GM18520 (cell line): Measurements from ENCODE around the gene AASDHPPT.

Experiments used
- ATAC-seq: cut with Tn5 transposase; IDR thresholded peaks from one replicate; pipeline ENCODE4 v1.9.1; 2021; ENCODE audit not compliant: unreplicated experiment

Gene AASDHPPT

DNA sequence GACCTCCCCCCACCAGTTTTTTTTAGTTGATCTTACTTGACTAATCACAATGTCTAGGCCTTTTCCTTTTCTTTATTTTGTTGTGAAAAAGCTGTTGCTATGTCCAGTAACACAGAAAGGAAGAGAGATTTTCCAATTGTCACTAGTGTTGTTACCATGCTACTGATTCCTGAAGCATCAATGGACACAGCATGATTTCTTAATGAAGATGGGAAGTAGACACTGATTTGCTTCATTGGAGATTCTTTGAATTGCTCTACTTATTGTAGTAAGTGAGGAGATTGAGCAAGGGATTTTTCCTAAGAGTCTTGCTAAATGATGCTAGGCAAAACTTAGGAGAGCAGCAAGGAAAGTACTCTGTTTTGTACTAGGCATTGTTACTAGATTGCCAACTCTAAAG is 4.6 kb downstream of the AASDHPPT start:
- no peak for ATAC-seq

DNA sequence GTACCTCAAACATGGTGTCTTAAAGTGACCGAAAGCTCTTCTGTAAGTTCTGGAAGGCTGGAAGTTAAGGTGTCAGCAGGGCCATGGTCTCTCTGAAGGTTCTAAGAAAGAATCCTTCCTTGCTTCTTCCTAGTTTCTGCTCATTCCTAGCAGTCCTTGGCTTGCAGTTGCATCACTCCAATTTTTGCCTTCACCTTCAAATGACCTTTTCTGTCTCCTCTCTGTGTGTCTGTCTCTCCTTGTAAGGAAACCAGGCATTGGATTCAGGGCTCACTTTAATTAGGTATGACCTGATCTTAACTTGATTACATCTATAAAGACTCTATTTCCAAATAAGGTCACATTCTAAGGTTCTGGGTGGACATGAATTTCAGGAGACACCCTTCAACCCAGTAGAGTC is 8.7 kb downstream of the AASDHPPT start:
- ATAC-seq: no peak

DNA sequence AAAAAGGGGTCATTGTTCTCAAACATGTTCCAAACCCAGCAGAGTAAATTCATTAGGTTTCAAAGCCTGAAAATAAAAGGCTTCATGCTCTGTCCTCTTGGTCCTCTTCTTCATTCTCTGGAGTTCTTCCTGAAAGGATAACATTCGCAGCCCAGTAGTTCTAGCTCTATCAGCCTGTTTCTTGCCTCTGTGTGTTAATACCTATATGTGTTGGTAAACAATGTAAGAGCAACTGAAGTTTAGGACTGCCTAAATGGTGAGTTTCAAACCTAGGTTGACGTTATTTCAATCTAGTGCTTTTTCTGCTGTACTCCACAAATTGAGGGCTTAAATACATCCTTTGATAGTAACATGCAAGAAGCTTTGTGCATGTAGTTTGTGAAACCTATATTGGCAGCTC is 9.4 kb downstream of the AASDHPPT start:
- ATAC-seq: no peak

DNA sequence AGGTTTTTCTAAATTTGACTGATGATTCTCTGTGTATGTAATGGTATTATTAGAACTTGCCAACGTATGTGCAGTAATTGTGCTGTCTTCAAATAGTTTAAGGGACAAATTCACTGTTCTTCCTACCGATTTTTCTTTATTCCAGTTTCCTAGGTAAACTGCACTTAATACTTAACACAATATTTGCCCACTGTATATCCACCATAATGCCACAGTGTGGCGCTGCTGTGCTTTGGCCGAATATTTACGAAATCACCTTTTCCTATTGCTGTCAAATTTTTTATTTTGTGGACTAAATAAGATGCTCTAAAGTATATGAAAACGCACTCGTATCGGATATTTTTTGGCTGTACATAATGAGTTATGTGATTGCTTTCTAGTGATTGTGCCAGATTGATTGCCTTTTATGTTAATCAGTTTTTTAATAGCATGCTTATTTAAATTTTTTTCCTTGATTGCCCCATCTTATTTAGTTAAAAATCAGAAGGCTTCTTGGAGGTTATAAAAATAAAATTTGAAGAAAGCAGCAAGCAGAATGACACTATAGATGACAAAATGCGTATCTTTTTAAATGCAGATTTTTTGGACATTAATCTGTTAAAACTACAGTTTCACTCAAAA is 10.5 kb downstream of the AASDHPPT start:
- ATAC-seq: no peak

DNA sequence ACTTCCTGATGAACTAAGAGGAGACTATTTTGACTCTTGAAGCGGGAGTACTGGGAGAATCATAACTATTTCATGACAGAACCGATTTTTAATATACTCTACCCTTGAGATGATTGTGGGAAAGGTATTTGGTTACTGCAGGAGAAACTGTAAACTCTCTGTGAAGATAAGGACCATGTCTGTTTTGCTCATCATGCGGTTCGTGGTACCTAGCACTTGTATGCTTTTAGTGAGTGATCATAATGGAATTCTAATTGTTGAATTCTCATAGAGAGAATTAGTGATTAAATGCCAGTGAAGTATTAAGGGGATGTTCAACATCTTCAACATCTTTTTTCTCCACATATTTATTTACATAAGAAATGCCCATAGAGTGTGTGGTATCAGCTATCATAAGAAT is 11.4 kb downstream of the AASDHPPT start:
- no peak for ATAC-seq

DNA sequence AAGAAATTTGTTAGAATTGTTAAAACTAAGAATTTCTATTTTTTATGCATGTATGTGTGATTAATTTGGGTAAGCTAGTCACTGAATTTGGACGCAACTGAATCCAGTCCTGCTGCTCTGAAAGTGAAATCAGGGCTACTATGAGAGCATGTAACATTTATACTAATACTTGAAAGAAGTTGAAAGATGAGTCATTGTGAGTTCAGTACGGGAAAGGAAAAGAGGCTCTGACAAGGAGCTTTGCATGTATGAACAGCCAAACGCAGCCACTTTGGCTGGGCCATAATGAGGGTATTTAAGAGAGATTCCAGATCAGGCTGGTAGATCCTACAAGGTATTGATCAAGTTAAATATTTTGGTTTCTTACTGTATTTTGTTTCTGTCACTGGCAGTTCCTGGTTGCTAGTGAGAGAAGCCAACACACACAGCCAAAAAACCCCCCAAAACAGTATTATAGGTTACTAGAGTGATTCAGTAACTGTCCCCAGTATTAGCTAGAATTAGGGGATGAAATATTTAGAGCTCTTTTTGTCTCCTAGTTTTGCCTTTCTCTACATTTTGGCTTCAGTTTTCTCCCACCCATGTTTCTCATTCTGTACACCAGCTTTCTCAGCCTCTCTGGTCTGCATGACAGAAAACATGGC is 14.1 kb downstream of the AASDHPPT start:
- peak; percentile 99 for ATAC-seq

DNA sequence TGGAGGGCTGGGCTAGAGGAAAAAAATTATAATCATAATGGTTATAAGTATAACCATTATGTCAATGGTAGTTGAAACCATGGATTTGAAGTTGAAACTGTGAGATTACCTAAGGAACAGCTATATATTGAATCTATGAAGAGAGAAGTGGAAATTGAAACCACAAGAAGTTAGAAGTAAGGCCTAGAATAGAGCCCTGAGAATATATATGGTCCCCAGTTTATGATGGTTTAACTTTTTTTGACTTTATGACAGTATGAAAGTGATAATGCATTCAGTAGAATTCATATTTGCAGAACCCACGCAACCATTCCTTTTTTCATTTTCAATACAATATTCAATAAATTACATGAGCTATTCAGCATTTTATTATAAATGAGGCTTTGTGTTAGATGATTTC is 15.0 kb downstream of the AASDHPPT start:
- ATAC-seq: no peak

DNA sequence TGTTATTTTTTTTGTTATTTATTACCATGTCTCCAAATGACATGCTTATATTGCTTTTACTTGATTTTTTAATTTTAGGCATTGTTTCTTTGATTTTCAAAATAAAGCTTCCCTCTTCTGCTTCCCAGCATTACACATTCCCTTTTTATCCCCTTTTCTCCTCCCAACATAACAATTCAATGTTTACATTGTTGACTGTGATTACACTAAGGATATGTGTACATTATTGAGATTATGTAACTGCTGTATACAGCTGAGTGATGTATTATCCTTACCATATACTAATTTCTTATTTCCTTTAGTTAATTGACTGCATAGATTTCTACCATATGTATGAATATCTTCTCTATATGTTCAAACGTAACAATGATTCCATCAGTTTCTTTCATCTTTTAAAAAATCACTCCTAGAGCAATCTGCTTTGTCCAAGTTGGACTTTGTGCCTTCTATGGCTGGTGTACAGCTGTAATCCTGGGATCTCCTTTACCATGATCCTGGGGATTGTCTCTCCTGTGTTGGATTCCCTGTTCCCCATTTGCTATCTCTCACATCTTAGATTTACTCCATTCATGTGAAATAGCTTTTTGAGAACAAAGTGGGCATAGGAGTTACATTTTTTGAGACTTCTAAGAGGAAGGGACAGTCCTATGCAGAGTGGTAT is 21.6 kb downstream of the AASDHPPT start:
- no peak for ATAC-seq

DNA sequence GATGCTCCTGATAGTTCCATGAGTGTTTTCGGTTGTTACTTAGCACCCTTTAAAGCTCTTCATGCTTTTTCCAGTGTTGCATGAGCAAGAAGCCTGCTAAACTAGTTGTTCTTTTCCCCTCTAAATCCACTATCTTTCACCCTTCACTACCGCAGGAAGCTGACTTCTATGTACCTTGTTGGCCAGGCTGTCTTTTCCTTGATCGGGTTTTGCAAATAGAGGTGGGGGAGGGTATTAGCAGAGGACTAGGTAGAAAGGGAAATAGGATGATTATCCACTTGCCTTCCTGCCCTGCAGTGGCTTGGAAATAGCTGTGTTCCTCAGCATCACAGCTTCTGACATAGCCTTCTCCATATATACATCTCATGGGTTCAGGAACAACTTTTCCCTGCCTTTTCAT is 23.9 kb downstream of the AASDHPPT start:
- ATAC-seq: no peak

DNA sequence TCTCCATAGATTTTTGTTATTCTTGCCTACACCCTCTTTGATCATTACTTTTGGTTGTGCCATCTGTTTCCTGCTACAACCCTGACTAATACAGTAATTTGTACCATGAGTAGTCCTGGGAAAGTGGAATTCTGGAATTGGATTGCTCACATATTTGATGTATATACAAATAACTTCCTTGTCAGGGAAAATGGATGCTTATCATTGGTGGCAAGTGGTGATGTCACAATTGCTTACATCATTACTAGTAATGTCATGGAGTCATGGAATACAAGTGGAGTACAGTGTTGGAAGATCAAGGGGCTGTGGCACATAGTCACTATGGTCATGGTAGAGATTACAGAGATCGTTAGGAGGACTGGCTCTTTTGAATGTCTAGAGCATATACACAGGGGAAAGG is 24.4 kb downstream of the AASDHPPT start:
- ATAC-seq: no peak

DNA sequence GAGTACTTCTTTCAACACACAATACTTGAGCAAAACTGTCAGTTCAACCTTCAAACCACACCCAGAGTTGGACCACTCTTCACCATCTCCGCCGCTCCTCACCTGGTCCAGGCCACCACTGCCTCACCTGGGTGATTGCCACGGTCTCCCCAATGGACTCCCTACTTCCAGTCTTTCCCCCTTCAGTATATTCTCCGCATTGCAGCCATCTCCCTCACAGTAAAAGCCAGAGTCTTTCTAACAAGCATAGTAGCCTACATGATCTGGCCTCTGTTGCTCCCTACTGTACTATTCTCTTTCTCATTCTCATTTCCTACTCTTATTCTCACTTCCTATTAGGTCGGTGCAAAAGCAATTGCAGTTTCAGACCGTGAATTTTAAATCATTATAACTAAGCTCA is 28.5 kb downstream of the AASDHPPT start:
- ATAC-seq: no peak

DNA sequence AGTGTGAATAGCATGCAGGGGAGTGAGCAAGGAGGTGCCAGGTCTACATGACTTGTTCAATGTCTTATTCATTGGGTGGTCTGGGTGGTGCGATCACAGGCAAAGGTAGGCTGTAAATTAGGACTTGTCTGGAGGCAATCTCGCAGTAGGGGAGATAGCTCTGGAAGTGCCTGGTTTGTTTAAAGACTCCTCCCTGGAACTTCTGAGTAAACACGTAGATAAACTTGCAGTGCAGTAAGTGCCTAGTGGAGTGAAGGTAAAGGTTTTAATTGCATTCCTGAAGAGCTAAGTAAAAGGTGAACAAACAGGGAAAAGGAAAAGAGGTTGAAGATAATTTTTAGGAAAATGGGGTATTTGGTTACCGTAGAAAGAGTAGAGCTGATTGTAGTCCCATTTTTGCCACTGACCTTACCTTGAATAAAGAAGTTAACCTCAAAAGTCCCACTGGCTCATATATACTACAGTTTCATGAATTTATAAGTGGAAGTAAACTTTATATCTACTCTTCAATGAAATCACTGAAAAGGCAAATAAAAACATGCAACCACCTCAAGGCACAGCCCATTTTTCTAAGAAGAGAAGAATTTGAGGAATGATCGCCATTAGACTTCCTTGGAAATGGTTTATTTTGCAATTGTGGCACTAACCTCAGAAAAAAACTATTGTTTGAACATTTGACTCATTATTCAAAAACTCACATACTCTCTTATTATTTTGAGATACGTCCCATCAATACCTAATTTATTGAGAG is 44.3 kb downstream of the AASDHPPT start:
- ATAC-seq: no peak

DNA sequence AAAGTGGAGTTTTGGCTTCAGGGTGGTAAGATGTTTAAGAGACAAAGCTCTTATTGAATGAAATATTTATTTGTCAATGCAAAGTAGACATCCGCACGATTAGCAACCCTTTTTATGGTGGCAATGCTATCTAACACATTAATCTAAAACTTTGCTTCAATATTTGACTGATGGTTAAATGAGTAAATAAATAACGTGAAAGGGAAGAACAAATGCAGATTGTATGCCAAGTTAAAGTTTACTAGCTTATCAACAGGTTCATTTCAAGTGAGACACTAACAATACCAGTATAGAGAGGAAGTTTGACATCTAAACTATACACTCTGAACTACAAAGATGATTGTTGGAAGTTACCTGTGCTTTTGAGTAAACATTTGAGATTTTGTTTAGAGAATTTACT is 50.1 kb downstream of the AASDHPPT start:
- ATAC-seq: no peak

DNA sequence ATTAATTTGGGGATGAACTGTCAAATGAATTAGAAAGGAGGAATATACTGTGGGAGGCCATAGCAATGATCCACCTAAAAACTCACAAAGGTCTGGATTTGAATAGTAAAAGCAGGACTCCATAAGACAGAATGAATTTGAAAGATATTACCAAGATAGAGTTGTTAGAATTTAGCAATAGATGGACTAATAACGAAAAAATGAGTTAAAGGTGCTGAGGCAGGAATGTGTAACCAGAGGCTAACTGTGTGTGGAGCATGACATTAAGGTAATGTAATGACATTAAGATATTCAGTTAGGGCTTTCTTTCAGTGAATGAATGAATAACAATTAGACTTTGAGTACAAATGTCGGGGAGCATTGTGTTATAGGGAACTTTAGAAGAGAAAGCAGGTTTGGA is 51.3 kb downstream of the AASDHPPT start:
- ATAC-seq: no peak

DNA sequence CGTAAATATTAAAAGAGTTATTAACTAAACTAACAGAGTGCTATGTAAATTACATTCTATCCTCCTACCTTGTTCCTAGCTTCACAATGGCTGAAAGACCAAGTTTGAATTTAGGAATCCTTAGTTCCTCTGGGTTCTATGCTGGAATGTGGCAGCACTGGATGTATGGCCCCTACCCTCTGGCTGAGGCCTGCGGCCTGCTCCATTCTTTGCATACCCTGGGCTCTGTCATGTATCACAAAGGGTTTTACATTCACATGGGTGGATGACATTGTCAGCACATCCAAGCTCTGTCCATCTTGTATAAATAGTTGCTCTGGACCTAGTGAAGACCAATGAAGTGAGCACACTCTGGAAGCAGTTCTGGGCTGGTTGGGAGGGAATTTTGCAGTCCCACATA is 54.5 kb downstream of the AASDHPPT start:
- ATAC-seq: no peak

DNA sequence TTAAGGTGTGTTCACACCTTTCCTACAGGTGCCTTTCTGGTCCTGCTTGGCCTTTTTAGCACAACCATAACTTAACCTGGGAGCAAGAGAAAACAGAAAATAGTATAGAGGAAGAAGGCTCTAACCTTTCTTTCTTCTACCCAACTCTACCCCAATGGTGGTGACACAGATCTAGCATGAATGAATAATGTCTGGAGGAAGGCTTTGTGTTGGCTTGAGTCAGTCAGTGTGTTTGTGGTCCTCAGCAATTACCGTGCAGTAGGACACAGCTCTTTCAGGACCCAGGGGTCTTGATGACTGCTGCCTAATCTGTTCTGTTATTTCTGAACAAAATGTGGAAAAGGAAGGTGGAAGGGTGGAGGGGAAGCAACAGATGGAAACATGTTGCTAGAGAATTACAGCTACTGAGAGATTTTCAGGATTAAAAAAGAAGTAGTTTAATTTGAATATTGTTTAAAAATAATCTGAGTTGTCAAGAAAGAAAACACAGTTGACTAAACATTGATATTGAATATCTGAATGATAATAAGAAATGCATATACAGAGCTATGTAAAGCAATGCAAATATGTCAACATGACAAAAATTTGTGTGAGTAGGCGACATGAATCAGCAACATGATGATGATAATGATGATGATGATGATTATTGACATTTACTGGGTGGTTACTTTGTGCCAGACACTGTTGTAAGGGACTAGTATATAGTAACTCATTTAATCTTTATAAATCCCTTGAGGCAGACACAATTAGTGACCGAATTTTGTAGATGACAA is 55.3 kb downstream of the AASDHPPT start:
- ATAC-seq: no peak

DNA sequence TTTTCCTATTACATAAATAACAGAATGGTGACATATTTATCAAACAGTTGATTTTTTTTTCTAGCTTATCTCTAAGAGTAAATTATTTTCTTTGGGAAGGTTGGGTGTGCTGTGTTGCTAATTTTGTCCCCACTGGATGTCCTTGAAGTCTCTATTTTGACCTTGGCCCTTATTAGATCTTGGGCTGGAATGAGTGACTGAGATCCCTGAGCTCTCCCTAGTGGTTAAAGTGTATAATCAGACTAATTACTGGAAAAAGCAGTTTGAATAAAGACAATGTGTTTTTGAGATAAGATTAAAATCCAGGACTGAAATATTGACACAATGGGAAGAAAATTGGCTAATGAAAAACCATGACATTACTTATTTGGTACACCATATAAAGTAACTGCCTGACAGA is 56.1 kb downstream of the AASDHPPT start:
- ATAC-seq: no peak

DNA sequence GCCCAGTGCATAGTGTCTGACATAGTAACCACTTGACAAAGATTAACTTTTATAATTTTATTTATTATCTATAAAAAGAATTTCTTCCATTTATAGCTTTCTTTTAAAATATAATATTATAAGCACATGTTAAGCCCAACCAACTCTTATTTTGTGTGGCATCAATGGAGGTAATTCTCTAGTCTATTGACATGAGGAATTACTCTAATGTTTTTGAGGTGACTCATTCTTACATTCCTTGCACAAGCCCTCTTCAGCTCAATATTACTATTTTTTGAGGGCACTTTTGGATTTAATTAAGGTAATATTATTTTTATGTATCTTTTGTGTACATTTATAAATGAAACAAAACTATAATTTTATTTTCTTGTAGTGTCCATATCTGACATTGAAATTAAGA is 59.6 kb downstream of the AASDHPPT start:
- ATAC-seq: no peak

DNA sequence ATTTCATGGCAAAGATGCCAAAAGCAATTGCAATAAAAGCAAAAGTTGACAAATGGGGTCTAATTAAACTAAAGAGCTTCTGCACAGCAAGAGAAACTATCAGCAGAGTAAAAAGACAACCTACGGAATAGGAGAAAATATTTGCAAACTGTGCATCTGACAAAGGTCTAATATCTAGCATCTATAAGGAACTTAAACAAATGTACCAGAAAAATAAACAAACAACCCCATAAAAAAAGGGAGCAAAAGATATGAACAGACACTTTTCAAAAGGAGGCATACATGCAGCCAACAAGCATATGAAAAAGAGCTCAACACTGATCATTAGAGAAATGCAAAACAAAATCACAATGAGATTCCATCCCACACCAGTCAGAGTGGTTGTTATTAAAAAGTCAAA is 60.3 kb downstream of the AASDHPPT start:
- no peak for ATAC-seq
